NCI-H510A treated with DMSO at 0.1 percent for 48 hours (cell line): ENCODE results near the gene ANKRD22.
"Not testable (repeated sequence)": the region's sequence is repeated elsewhere in the genome, so short reads cannot be mapped to it uniquely, and the experiment has no call there.

Source experiments
- DNase-seq: peaks from one replicate; lab custom pipeline; 2025; lab: John Stamatoyannopoulos, UW

The ANKRD22 gene

DNA sequence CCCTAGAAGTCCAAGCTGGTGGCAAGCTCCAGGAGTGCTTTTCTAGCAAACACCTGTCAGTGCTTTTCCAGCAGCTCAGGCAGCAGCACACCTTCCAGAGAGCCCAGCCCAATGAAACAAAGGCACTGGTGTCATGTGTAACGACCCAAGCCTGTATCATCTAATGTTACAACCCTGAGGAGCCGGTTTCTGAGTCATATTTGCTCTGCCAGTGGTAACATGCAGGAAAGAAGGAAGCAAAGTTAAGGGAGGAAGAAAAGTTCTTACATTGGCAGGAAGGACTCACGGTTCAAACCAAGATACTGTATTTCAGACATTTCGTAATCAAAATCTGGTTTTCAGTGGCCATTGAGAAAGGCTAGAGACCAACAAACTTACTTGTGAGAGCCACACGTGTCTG is at the start of gene ANKRD22:
TSS of gene ANKRD22 (minus strand) at position 139 of the 400 bp plus-strand sequence. CDS start 237 bp downstream, outside the sequence.
- peak; percentile 91 for DNase-seq

DNA sequence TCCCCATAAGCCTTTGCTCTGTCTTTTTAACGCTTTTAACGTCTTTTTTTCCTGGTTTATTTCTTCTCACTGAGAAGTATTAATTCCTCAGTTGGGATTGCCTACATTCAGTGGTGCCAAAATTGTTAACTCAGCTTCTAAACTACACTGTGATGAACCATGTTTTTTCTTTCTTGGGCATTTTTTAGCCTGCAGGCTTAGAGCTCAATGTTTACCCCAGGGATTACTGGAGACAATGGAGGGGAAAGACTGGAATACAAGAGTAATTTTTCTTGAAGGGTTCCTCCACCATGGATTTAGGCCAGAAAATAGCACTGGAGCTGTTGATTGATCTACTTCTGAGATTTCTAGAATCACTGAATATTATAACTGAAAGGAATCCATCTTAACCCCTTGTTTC is 48.2 kb upstream of the ANKRD22 start:
- no peak for DNase-seq

DNA sequence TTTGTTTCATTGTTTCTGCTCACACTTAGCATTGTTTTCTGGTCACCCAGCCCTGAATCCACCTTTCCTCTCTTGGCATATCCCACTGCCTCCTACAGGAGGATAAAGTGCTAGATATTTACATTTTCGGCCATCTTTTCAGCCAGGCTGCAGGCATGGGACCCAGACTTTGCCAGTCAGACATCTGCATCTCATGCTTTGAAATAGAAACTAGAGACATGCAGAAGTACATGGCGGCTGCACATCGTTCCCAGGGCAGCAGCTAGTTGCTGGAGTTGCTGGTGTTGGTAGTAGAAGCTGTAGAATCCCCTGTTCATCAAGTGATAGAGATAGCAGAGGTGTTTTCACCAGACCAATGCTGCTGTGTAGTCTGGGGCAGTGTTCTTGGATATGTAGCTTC is 47.1 kb upstream of the ANKRD22 start:
- no peak for DNase-seq

DNA sequence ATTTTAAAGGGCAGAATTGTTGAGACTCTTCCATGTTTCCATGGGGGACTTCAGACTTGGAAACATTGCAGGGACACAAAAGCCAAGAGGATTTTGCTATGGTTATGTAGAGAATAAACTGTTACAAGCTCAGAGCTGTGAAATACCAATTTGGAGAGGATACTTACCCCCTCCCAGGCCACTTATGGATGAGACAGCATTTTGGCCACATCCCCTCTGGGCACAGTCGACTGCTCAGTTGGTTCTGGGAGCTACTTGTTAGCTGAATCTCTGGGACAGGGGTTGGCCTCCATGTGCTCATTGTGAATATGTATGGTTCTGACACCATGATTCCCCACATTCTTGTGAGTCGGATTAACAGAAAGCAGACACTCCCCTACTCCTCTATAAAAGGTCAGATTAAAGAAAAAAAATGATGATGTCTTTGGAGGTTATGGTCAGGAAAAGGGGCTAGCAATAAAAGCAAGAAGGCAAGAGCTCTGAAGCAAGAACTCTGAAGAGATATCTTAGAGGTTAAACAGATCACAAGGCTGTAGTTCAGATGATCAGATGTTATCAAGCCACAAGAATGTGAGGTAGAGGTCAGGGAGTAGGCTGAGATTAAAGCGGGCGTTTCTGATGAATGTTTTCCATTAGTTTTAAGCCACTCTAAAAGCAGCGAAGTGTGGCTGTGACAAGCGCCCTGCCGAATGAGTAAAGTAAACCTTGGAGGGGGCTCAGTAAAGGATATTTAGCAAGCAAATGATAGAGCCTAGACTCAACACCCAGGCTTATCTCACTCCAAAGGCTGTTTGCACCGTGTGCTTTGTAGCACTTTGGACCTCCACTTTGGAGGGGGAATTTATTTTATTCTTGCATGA is 45.6 kb upstream of the ANKRD22 start:
- peak; percentile 27 for DNase-seq

DNA sequence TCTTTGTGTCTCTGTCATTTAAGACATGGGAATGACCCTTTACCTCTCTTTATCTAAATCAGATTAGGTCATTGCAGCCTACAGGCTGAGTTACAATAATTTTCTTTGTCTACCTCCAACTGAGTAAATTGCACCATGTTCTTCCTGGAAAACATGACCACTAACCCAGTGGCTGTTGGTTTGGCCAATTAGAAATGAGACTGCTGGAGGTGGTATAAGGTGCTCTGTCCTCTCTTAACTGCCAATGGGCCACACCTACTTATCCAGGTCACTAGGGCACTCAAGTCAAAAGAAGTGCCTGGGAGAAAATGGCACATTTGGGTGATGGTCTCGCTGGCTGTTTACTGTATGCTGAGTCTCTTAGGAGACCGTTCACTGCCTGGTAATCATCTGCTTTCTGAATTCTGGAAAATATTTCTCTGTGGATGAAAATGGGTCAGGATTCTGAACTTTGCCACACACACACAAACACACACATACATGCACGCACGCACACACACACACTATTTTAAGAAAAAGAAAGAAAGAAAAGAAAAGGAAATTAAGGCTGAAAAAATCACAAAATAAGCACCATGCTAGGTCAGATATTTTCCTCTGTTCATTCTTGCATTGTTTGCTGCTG is 44.8 kb upstream of the ANKRD22 start:
- no peak for DNase-seq

DNA sequence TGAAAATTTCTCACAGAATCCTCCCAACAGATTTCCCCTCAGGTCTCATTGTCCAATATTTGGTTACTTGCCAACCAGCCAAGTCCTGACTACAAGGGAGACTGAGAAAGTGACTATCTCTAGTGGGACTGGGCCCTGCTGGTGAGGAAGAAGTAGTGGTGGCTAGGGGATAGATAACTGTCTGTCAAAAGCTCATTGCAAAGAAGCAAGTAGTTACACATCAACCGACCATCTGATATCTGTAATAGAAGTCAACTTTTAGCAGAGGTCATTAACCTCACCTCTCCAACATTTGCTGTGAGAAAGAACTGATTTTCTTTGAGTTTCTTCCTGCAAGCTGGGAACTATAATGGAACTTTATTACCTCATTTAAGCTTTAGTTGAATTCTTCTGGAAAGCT is 43.6 kb upstream of the ANKRD22 start:
- no peak for DNase-seq

DNA sequence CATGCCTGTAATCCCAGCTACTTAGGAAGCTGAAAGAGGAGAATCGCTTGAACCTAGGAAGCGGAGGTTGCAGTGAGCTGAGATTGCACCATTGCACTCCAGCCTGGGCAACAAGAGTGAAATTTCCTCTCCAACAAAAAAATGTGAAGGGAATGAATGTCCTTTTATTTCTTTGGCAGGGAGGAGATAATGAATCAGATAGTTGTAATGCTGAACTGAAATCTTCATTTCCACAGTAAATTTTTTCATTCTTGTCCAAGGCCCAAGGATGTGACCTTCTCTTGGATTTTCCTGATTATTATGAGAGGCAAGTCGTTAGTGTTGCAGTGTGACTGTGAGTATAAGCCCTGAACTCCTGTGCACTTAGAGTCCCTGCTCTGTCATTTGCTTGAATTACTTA is 42.0 kb upstream of the ANKRD22 start:
- no peak for DNase-seq

DNA sequence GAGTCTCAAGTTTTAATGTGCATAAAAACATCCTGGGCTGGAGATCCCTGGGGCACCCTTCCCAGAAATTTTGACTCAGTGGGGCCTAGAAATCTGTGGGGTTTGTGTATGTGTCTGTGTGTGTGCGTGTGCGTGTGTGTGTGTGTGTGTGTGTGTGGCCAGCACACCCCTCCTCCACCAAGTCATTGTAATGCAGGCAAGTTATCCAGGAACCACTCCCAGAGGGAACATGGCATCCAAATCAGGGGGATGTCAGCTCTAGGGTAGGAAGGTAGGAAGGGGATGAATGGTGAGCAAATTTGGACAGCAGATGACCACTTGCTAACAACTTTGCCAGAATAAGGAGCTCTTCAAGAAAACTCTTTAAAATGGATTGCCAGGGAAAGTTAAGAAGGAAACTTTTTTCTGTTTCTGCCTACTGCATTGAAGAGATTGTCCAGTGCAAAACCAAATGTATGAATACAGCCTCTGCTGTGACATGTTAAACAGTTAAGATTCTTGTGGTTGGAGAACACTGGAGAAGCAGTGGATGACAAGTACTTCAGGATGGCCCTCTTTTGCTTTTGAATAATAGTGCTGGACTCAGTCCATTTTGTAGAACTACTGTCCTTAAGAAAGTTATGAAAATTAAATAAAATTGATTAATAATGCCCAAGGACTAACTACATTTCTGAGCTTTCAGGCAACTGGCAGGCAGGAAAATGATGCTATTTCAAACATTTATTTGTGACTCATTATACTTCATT is 40.8 kb upstream of the ANKRD22 start:
- no peak for DNase-seq

DNA sequence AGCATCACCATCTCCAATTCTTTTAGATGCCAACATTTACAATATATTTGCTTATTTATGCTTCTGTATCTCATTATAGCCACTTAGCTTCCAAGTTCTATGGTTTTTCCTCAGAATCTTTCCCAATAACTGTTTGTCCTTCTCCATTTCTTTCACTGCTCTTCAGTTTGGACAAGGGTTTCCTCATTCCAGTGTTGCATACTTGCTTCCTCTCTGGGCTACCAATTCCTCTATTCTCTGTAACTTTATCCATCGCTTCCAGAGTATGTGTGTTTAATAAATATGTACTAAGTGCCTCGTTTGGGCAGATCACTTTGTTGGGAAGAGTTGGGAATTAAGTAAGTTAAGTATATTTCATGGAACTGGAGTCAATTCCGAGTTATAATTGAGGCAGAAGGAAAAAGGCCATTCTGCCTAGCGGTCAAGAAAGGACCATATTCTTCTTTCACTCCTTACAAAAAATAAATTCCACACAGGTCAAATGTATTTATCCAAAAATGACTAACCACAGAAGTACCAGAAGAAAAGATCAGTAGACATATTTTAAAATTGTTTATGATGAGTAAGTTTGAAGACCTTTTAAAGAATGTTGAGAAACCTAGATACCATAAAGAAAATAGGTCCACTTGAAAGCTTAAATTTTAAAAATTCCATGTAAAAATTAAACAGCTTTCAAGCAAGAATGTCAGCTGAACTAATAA is 39.2 kb upstream of the ANKRD22 start:
- no peak for DNase-seq

DNA sequence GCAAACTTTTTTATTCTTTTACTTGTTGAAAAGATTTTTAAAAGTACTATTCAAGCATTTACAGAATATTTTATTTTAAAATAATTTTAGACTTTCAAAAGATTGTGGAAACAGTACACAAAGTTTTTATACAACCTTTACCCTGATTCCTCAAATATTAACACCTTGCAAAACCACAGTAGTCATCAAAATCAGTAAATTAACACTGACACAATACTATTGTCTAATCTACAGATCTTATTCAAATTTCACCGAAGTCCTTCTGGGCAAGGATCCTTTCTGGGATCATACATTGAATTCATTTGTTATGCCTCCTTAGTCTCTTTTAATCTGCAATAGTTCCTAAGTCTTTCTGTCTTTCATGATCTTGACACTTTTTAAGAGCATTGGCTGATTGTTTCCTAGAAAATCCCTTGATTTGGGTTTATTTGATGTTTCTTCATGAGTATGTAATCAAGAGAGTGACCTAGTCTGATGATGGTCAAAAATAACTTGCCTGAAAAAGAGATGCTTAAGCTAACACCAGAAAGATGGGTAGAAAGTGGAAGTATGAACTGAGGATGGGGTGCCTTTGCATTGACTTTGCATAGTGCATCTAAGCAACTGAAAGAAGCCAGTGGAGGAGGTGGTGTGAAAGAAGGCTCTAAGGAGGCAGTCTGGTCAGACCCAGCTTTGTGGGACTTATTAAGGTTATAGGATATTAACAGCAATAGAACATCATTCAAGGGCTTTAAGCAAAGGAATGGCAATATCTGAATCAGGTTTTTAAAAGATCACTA is 38.1 kb upstream of the ANKRD22 start:
- DNase-seq: no peak

DNA sequence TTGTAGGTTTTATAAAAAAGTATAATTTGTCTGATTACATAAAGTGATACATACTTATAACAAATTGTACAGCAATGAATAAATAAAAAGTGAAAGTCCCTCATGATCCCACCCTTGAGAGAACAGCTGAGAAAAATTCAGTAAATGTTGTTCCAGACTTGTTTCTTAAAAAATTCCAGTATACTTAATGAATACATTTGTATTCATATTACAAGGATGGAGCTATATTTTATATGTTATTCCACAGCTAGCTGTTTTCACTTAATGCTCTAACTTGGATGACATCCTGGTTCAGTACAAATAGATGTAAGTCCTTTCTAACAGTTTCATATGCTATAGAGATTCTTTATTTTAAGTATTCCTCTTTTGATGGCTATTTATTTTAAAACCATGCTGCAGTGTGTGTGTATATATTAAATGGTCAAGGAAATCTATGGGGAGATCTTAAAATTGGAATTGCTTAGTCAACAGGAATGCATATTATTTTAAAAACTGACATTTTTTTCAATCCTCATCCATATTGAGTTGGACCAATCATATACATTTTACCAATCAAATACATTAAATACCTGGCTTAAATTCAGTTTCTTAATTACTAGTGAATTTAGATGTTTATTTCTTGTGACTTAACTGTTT is 37.3 kb upstream of the ANKRD22 start:
- DNase-seq: no peak

DNA sequence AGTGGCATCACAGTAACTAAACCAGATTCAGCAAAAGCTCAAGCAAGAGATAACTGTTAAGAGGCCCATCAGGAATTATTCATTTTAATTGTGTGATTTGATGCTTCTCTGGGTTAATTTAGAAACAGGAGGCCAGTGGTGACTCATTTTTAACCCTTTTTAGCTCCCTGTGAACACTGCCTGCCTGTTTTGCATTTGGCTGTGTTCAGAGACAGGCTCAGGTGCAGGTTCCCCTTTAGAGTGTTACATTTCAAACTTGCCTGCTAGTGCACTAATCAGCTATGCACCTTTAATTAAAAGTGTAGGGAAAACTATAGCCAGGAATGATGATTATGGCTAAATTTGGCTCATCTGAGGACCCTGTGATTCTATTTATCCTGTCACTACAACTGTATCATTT is 34.9 kb upstream of the ANKRD22 start:
- no peak for DNase-seq

DNA sequence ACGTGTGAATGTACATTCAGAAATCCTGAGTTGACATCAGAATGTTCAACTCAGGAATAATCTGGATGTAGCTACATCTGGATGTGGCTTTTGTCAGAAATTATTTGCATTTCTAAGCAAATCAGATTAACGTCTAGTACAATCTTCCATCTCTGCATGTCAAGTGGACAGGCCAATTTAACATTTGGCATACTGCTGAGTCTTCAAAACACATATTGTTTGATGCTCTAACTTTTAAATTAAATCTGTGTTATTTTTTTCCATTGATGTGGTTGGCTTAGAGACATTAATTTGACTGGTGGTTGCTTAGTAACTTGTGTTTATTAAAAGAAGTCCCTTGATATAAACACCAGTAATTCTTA is 31.8 kb upstream of the ANKRD22 start:
- no peak for DNase-seq

DNA sequence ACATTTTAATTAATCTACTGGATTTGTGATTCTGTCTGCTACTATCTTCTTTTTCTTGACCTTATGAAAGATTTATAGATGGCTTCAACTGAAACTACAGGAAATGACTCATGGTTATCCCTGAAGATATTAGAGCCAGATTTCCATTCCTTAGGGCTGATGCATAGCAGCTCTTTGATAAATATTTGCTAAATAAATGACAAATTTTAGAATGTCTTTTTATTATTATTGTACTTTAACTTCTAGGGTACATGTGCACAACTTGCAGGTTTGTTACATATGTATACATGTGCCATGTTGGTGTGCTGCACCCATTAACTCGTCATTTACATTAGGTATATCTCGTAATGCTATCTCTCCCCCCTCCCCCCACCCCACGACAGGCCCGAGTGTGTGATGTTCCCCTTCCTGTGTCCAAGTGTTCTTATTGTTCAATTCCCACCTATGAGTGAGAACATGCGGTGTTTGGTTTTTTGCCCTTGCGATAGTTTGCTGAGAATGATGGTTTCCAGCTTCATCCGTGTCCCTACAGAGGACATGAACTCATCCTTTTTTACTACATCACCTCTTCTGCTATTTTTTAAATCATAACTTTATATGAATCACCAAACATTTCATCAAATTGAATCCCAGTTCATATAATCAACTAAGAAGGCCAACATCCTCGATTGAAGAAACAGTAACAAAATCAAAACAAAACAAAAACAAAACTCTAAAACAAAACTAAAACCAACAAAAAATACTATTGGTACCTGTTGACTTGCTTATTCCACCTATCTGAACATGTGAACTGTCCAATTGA is 31.2 kb upstream of the ANKRD22 start:
- not testable (repeated sequence) for DNase-seq

DNA sequence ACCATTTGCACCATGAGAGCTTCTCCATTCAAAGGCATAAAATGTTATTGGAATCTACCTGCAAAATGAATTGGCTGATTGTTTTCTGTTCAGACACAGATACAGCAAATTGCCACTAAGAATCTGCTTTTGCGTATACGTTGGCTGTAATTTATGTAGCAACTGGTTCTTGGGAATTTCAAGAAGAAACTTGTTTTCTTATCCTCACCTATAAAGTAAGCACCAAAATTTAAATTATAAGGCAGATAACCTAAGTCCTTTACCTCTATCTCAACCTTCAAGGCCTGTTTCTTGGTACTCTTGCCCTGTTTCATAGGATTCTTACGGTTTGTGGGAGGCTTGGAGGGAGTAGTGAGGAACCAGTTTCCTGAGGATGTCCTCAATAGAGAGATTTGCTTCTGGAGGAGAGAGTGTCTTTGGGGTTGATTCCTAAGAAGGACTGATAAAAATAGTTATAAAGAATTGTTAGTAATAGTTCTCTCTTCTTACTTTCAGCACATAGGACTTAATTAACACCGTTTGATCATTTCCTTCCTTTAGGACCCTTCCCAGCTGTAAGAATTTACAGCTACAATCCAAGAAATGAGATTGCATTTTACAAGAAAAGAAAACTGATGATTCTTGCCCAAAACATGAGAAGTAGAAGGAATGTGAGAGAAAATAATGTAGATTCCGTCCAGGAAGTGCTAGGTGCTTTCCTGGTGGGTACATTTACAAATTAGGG is 30.4 kb upstream of the ANKRD22 start:
- DNase-seq: no peak

DNA sequence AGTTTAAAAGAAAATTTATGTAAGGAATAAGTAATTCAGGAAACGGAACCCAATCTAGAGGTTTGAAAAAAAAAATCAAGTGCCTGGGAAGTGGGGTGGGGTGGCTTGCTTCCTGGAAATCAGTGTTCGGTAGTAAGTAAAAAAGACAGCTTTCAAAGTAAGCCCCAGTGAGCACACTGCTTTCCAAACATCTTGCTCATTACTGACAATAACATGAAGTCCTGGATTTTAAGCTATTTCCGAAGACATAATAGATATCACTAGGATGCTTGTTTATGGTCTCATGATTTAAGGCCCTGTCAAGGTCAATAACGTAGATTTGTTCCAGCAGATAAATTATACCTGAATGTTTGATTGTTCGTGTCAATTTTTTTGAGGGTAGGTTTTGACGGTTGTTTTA is 29.7 kb upstream of the ANKRD22 start:
- no peak for DNase-seq

DNA sequence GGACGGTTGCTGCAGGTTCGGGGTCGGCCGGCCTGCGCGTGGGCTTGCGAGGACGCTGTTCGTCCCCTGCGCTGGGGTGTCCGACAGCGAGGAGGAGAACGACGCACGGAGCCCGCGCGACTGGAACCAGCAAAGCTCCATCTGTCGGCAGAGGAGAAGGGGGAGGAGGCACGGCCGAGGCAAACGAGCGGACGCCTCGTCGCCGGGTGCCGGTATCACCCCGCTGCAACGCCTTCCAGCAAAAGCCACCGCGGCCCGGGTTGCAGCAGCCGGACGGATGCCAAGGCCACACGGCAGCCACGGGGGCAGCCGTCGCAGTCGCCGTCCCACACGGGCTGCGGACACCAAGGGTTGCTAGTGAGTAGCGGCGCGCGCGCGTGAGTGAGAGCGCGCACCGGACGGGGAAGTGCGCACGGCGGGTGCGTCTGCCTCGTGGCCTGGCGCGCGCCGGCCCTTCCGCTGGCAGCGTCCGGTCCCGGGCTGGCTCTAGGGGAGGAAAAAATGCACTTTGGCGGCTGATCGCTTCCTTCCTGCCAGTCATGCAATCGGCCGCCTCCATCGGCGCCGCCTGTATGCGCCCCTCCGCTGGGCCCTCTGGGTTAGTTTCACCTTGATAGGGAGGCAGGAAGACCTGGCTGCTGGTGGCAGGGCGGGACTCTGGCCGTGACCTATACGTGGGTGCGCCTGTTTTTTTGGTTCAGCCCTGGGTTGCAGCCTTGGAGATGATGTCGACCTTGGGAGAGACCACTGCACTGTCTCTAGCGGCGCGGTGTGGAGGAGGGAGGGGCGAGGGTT is 28.8 kb upstream of the ANKRD22 start:
- DNase-seq: peak; percentile 83

DNA sequence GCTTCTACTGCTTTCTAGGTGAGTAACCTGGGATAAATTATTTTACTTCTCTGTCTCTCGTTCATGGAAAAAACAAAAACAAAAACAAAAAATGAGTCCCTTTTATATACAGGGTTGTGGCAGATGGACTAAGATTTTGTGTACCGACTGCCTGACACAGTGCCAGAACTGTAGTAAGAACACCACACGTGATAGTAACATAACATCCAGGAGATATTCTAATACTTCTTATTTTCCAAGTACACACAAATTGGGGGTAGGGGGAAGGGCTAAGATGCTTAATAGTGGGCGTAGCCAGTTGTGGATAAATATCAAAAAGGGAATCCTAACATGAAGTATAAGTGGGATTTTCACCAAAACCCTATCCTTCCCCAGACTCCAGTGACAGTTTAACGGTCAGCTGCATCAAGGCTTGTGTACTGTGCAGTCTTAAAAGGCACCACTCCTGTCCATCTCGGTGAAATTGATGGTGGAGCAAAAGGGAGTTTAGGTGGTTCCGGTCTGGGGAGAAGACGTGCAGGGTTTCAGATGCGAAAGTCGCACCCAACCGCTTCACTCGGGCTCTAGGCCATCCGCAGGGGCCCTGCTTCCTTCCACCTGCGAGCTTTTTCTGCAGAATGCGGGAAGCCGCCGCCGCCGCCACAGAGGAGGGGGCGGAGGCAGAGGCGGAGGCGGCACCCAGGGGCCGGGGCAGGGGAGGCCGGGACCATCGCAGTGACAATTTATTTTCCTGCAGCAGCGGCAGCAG is 28.1 kb upstream of the ANKRD22 start, which contains the start of gene STAMBPL1:
TSS of gene STAMBPL1 (plus strand) at position 712 of the 748 bp plus-strand sequence. CDS start 21,464 bp downstream, outside the sequence.
- peak; percentile 51 for DNase-seq
